Ishikawa (cell line): Measurements from ENCODE around the gene PIP4K2A.

ENCODE experiments used
- CEBPB ChIP-seq: IDR thresholded peaks from 2 replicates; pipeline ENCODE4 v1.6.1; 2012
- CREB1 ChIP-seq: IDR thresholded peaks from 2 replicates; pipeline ENCODE4 v1.6.1; 2012; ENCODE audit warnings: low read depth
- EGR1 ChIP-seq: IDR thresholded peaks from 2 replicates; pipeline ENCODE4 v1.6.1; 2012
- EP300 ChIP-seq: IDR thresholded peaks from 2 replicates; pipeline ENCODE4 v1.6.1; 2012; ENCODE audit warnings: borderline replicate concordance
- FOXM1 ChIP-seq: IDR thresholded peaks from 2 replicates; pipeline ENCODE4 v1.6.1; 2012; ENCODE audit warnings: low read depth, borderline replicate concordance
- MAX ChIP-seq: IDR thresholded peaks from 2 replicates; pipeline ENCODE4 v1.6.1; 2012
- NFIC ChIP-seq: IDR thresholded peaks from 2 replicates; pipeline ENCODE4 v1.6.1; 2012
- RAD21 ChIP-seq: IDR thresholded peaks from 2 replicates; pipeline ENCODE4 v1.6.1; 2012; ENCODE audit warnings: low read depth
- REST ChIP-seq: IDR thresholded peaks from 2 replicates; pipeline ENCODE4 v1.6.1; 2012; ENCODE audit warnings: low read depth, mild to moderate bottlenecking
- TAF1 ChIP-seq: IDR thresholded peaks from 2 replicates; pipeline ENCODE4 v1.6.1; 2012; ENCODE audit warnings: low read depth, mild to moderate bottlenecking
- TCF12 ChIP-seq: IDR thresholded peaks from 2 replicates; pipeline ENCODE4 v1.6.1; 2012; ENCODE audit warnings: low read depth
- TEAD4 ChIP-seq: IDR thresholded peaks from 2 replicates; pipeline ENCODE4 v1.6.1; 2012
- USF1 ChIP-seq: IDR thresholded peaks from 2 replicates; pipeline ENCODE4 v1.6.1; 2012
- YY1 ChIP-seq: IDR thresholded peaks from 2 replicates; pipeline ENCODE4 v1.6.1; 2012; ENCODE audit warnings: low read depth
- ZBTB7A ChIP-seq: IDR thresholded peaks from 2 replicates; pipeline ENCODE4 v1.6.1; 2012; ENCODE audit warnings: low read depth

The PIP4K2A gene

GRCh38 chr10:22640359-22640758 is 74.0 kb downstream of the PIP4K2A start:
- TF ChIP-seq REST (no peak), ZBTB7A (no peak), USF1 (no peak), YY1 (no peak), NFIC (no peak), MAX (no peak), FOXM1 (no peak), CEBPB (no peak), RAD21 (no peak), TEAD4 (no peak), CREB1 (no peak), EP300 (no peak), TAF1 (no peak), EGR1 (no peak), TCF12 (no peak)

- no peak for TF ChIP-seq TCF12
- TF ChIP-seq FOXM1 = no peak
- TF ChIP-seq TEAD4 = no peak
- TF ChIP-seq USF1 = no peak
- TF ChIP-seq RAD21 = no peak
- TF ChIP-seq REST = no peak
- no peak for TF ChIP-seq NFIC
- no peak for TF ChIP-seq CREB1
- TF ChIP-seq TAF1 = no peak
- TF ChIP-seq YY1 = no peak
- no peak for TF ChIP-seq EGR1
- TF ChIP-seq ZBTB7A = no peak
- no peak for TF ChIP-seq MAX
- no peak for TF ChIP-seq EP300
- TF ChIP-seq CEBPB = no peak
Observed at GRCh38 chr10:22638863-22639262, 75.5 kb downstream of the PIP4K2A start.

DNA sequence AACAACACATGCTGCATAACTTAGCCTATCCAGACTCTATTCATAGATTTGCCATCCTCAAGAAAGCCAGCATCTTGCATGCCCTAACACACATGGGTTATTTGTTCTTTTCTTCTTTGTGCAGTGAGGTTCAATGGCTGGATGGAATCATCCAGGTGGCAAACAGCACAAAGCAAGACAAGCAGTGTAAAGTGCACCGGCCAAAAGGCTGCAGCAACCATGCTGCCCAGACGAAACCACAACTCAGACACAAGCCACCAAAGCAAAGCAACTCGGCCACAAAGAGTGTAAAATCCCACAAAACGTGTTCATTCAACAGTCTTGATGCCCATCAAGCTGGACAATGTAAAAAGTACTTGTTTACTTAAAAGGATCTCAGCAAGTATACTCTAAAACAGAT is 76.9 kb downstream of the PIP4K2A start:
- TF ChIP-seq YY1 = no peak
- TF ChIP-seq RAD21 = no peak
- no peak for TF ChIP-seq FOXM1
- no peak for TF ChIP-seq TCF12
- TF ChIP-seq TAF1 = no peak
- TF ChIP-seq CEBPB = no peak
- no peak for TF ChIP-seq NFIC
- no peak for TF ChIP-seq EP300
- TF ChIP-seq EGR1 = no peak
- TF ChIP-seq TEAD4 = no peak
- no peak for TF ChIP-seq CREB1
- TF ChIP-seq MAX = no peak
- TF ChIP-seq USF1 = no peak

DNA sequence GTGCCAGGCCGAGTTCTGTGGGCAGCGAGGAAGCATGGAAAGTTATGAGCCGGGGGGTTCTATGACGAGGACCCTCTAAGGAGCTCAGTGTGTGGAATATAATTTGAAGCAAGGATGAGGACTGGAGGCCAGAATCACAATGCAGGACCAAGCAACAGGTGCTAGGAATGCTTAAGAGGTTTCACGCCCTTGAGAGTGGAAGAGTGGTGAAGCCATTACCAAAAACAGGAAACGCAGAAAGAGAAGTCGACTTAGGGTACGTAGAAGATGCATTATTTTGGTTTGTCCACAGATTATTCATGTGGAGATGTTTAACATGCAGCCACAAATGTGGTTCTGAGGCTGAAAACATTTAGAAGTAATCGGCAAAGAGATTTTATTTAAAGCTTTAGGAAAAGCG is 78.7 kb downstream of the PIP4K2A start:
- TF ChIP-seq CEBPB = no peak
- no peak for TF ChIP-seq FOXM1
- no peak for TF ChIP-seq USF1
- no peak for TF ChIP-seq CREB1
- no peak for TF ChIP-seq NFIC
- no peak for TF ChIP-seq YY1
- no peak for TF ChIP-seq MAX
- no peak for TF ChIP-seq TAF1
- no peak for TF ChIP-seq RAD21
- TF ChIP-seq TEAD4 = no peak
- no peak for TF ChIP-seq TCF12
- TF ChIP-seq REST = no peak
- TF ChIP-seq ZBTB7A = no peak
- TF ChIP-seq EGR1 = no peak
- no peak for TF ChIP-seq EP300
